H1 (cell line): Measurements from ENCODE around the gene CES3. TPM values are rescaled to one million over a fixed set of nuclear protein-coding genes. Genes with fewer than 3 reads are reported as not detected.

Experiments
- ATF3 ChIP-seq: IDR thresholded peaks from 2 replicates; pipeline ENCODE4 v1.6.1; 2011; ENCODE audit warnings: low read depth, mild to moderate bottlenecking, low read length; ENCODE audit not compliant: insufficient read depth
- CEBPB ChIP-seq: IDR thresholded peaks from 2 replicates; pipeline ENCODE4 v1.6.1; 2012; ENCODE audit warnings: low read depth, low read length
- CTCF ChIP-seq, 3 experiments: IDR thresholded peaks; 1 replicate in 2 of 3; 2 replicates in 1 of 3; pipeline versions ENCODE4 v1.5.1 to v1.6.1; 2011; ENCODE audit warnings: low read length in 3 of 3, mild to moderate bottlenecking in 3 of 3, inconsistent platforms in 2 of 3, low read depth in 1 of 3, moderate library complexity in 1 of 3; ENCODE audit not compliant: insufficient read depth in 1 of 3; ENCODE audit errors: control extremely low read depth in 1 of 3
- E2F6 ChIP-seq: IDR thresholded peaks from 2 replicates; pipeline ENCODE4 v1.6.1; 2012; ENCODE audit warnings: inconsistent platforms
- EP300 ChIP-seq, 2 experiments: IDR thresholded peaks; 1 replicate in 1 of 2; 2 replicates in 1 of 2; pipeline ENCODE4 v1.6.1; 2011 to 2012; ENCODE audit warnings: low read depth in 2 of 2, low read length in 2 of 2, mild to moderate bottlenecking in 2 of 2, borderline replicate concordance in 1 of 2, inconsistent platforms in 1 of 2, moderate library complexity in 1 of 2
- EZH2 ChIP-seq: fragments of 200-600 bp; sonication (generic); IDR thresholded peaks from 2 replicates; pipeline ENCODE4 v1.7.1; 2012; ENCODE audit warnings: low read depth, mild to moderate bottlenecking, moderate library complexity, low read length, inconsistent platforms; ENCODE audit not compliant: severe bottlenecking
- JUN ChIP-seq: IDR thresholded peaks from 2 replicates; pipeline ENCODE4 v1.6.1; 2011; ENCODE audit warnings: low read depth, mild to moderate bottlenecking, improper control_type of control experiment, low read length
- KDM5A ChIP-seq: fragments of 200-600 bp; IDR thresholded peaks from 2 replicates; pipeline ENCODE4 v1.7.1; 2012; ENCODE audit warnings: mild to moderate bottlenecking, low read length, inconsistent platforms, mixed read lengths
- TAF1 ChIP-seq: IDR thresholded peaks from 2 replicates; pipeline ENCODE4 v1.6.1; 2011; ENCODE audit warnings: mild to moderate bottlenecking, low read depth, low read length
- TBP ChIP-seq: IDR thresholded peaks from 2 replicates; pipeline ENCODE4 v1.6.1; 2011; ENCODE audit warnings: low read depth, low read length, improper control_type of control experiment
- polyA plus RNA-seq, 7 experiments: library from polyadenylated mRNA; depleted of rRNA in 3 of 7; stranded (reverse) in 5 of 7; unstranded in 2 of 7; fragments of >200 nt in 5 of 7; fragments of 200-250 nt in 2 of 7; gene quantifications; 1 replicate in 5 of 7; 2 replicates in 1 of 7; 4 replicates in 1 of 7; pipeline versions ENCODE4 v1.2.1 to v1.2.3, GENCODE V29; 2011 to 2013; ENCODE audit warnings: missing spikeins in 2 of 7, mixed read lengths in 2 of 7
- total RNA-seq: library from RNA; stranded (reverse); fragmentation: NEBNext Ultra II Directional; extraction: Animal tissue kit (Norgen Biotek cat#: 25700); gene quantifications from 2 replicates; pipeline ENCODE4 v1.2.1, GENCODE V29; 2021

Gene CES3
- total and polyA plus RNA-seq, 2 of the 8 experiments (the other 6 are each of a cell fraction or from before 2014, with no cell fraction given) = 1.6 to 2.2 TPM

GRCh38 chr16:66921729-66922450 is 39.2 kb upstream of the CES3 start (continued):
- TF ChIP-seq ATF3 = no peak
- no peak for TF ChIP-seq KDM5A
- TF ChIP-seq TAF1 = no peak
- no peak for TF ChIP-seq EP300 (IDR thresholded peaks at IDR 0.05; ENCODE audit: borderline replicate concordance in 1 of 2, low read depth in 2 of 2, low read length in 2 of 2)
- no peak for TF ChIP-seq EZH2
- TF ChIP-seq JUN = no peak
- no peak for TF ChIP-seq TBP
- no peak for TF ChIP-seq CEBPB
- TF ChIP-seq E2F6 = no peak
- no peak for TF ChIP-seq CTCF (IDR thresholded peaks at IDR 0.05; ENCODE audit: control extremely low read depth in 1 of 3, insufficient read depth in 1 of 3, low read depth in 1 of 3, low read length in 3 of 3)
